ENCODE results near the gene VSIG2. TPM values are rescaled to one million over a fixed set of nuclear protein-coding genes. Genes with fewer than 3 reads are reported as not detected.

Gene VSIG2
- polyA plus RNA-seq, 3 donors, result not detected

DNA sequence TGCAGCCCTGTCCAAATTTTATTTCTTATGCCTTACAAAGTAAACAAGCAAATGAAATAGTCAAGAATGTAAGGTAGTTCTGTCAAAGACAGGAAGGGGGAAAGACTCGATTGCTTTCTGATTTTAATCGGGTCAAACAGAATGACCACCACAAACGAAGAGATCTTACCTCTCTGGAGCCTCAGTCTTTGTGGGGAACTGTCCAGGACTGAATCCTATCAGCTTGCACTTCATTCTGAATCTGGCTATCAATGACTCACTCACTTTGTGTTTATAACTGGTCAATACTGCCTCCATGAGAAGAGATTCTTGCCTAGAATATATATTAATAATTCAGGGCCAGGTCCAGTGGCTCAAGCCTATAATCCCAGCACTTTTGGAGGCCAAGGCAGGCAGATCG is 30.9 kb upstream of the VSIG2 start:
- no peak overlapping the region for H3K4me3 ChIP-seq (replicated peaks in 1 of 3; ENCODE audit: low read depth in 2 of 3, low read length in 3 of 3)
- H3K9me3 Mint-ChIP-seq, result no peaks in the 10 kb centered on the region
- no peak overlapping the region for H2AFZ ChIP-seq (ENCODE audit: insufficient read depth, low read depth, low read length, poor library complexity, severe bottlenecking)
- H3K4me1 Mint-ChIP-seq, result no peaks in the 10 kb centered on the region
- peaks cover 21% of the 10 kb centered on the region for H4K20me1 ChIP-seq (ENCODE audit: insufficient read depth, low read length)
- H3K27ac Mint-ChIP-seq, result no peak overlapping the region
- H3K79me2 ChIP-seq (ENCODE audit: insufficient read depth, low read length), result peaks cover 5% of the 10 kb centered on the region
- no peak overlapping the region for H3K4me3 Mint-ChIP-seq
- no peak for DNase-seq
- no peak overlapping the region for H3K4me2 ChIP-seq (replicated peaks; ENCODE audit: extremely low read depth, low read length, poor library complexity, severe bottlenecking)
- WGBS (ENCODE audit: insufficient coverage), result 93% methylated on average over 3 of the region's 4 CpGs
- peaks cover 0 to 1% (median 0%) of the 10 kb centered on the region in 3 donors for H3K27me3 Mint-ChIP-seq (ENCODE audit: low read depth in 3 of 3)
- no peak overlapping the region for H3K9ac ChIP-seq (ENCODE audit: insufficient read depth, low read length, poor library complexity, severe bottlenecking)
- no peaks in the 10 kb centered on the region for H3K4me1 ChIP-seq (ENCODE audit: control insufficient read depth in 1 of 2, insufficient read depth in 2 of 2, low read length in 2 of 2)
- H3K27ac ChIP-seq (ENCODE audit: low read depth in 1 of 2, low read length in 2 of 2), result no peak overlapping the region
- H3K36me3 Mint-ChIP-seq, result peaks cover 10 to 13% of the 10 kb centered on the region in 2 donors
- intact Hi-C loops (cut with micrococcal nuclease), result no loop called here
- H3K27me3 ChIP-seq (ENCODE audit: control insufficient read depth in 2 of 2, insufficient read depth in 2 of 2, low read length in 2 of 2), result no peaks in the 10 kb centered on the region
- H3K36me3 ChIP-seq (replicated peaks in 1 of 2; ENCODE audit: control insufficient read depth in 1 of 2, insufficient read depth in 2 of 2, low read length in 2 of 2), result no peaks in the 10 kb centered on the region
- TF ChIP-seq, protein P1, sequence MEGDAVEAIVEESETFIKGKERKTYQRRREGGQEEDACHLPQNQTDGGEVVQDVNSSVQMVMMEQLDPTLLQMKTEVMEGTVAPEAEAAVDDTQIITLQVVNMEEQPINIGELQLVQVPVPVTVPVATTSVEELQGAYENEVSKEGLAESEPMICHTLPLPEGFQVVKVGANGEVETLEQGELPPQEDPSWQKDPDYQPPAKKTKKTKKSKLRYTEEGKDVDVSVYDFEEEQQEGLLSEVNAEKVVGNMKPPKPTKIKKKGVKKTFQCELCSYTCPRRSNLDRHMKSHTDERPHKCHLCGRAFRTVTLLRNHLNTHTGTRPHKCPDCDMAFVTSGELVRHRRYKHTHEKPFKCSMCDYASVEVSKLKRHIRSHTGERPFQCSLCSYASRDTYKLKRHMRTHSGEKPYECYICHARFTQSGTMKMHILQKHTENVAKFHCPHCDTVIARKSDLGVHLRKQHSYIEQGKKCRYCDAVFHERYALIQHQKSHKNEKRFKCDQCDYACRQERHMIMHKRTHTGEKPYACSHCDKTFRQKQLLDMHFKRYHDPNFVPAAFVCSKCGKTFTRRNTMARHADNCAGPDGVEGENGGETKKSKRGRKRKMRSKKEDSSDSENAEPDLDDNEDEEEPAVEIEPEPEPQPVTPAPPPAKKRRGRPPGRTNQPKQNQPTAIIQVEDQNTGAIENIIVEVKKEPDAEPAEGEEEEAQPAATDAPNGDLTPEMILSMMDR (IDR thresholded peaks at IDR 0.05), result no peak
- no peaks in the 10 kb centered on the region for H3K9me3 ChIP-seq (replicated peaks in 1 of 2; ENCODE audit: control insufficient read depth in 1 of 2, insufficient read depth in 1 of 2, low read length in 2 of 2)

DNA sequence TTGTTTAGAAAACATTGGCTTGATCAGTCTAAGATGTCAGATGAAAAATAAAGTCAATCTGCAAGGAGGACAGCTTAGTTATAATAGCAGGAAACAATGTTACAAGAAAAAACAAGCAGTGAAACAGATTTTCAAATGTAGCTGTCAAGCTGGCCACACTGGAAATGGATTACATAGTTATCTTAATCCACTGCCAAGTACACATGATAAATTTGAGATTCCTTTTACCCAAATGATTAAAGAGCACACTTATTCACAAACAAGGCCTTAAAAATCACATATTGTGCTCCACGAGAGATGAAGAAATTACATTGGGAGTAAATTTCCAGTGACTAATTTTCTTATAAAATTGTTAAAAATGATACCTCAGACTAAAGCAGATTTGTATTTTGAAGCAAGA is 27.5 kb upstream of the VSIG2 start:
- H3K27ac ChIP-seq (ENCODE audit: low read depth in 1 of 2, low read length in 2 of 2), result no peak overlapping the region
- H3K9ac ChIP-seq (ENCODE audit: insufficient read depth, low read length, poor library complexity, severe bottlenecking), result no peak overlapping the region
- H3K79me2 ChIP-seq (ENCODE audit: insufficient read depth, low read length), result no peaks in the 10 kb centered on the region
- no peak for DNase-seq
- H2AFZ ChIP-seq (ENCODE audit: insufficient read depth, low read depth, low read length, poor library complexity, severe bottlenecking), result no peak overlapping the region
- no CpG with 5 or more reads among the region's 1 CpG for WGBS (ENCODE audit: insufficient coverage)
- H4K20me1 ChIP-seq (ENCODE audit: insufficient read depth, low read length), result no peaks in the 10 kb centered on the region
- peaks cover 0 to 1% of the 10 kb centered on the region in 2 donors for H3K36me3 ChIP-seq (replicated peaks in 1 of 2; ENCODE audit: control insufficient read depth in 1 of 2, insufficient read depth in 2 of 2, low read length in 2 of 2)
- no peaks in the 10 kb centered on the region for H3K9me3 ChIP-seq (replicated peaks in 1 of 2; ENCODE audit: control insufficient read depth in 1 of 2, insufficient read depth in 1 of 2, low read length in 2 of 2)
- Mint-ChIP-seq H3K27ac (no peak overlapping the region), H3K27me3 (ENCODE audit: low read depth in 3 of 3) (peaks cover 0 to 1% (median 0%) of the 10 kb centered on the region in 3 donors), H3K9me3 (no peaks in the 10 kb centered on the region), H3K4me3 (no peak overlapping the region), H3K36me3 (peaks cover 17 to 24% of the 10 kb centered on the region in 2 donors), H3K4me1 (peaks cover 10% of the 10 kb centered on the region)
- H3K27me3 ChIP-seq (ENCODE audit: control insufficient read depth in 2 of 2, insufficient read depth in 2 of 2, low read length in 2 of 2), result no peaks in the 10 kb centered on the region
- no peak overlapping the region for H3K4me3 ChIP-seq (replicated peaks in 1 of 3; ENCODE audit: low read depth in 2 of 3, low read length in 3 of 3)
- no peak overlapping the region for H3K4me2 ChIP-seq (replicated peaks; ENCODE audit: extremely low read depth, low read length, poor library complexity, severe bottlenecking)
- intact Hi-C loops (cut with micrococcal nuclease), result no loop called here
- no peaks in the 10 kb centered on the region for H3K4me1 ChIP-seq (ENCODE audit: control insufficient read depth in 1 of 2, insufficient read depth in 2 of 2, low read length in 2 of 2)
- TF ChIP-seq, protein P1 (IDR thresholded peaks at IDR 0.05), result no peak
